Chondrocyte (in vitro differentiated cells): Measurements from ENCODE around the gene DOK7. TPM values are rescaled to one million over a fixed set of nuclear protein-coding genes. Genes with fewer than 3 reads are reported as not detected.

Experiments used
- DNase-seq: peaks from one replicate; pipeline ENCODE4 v3.0.0; 2021; ENCODE audit warnings: mixed read lengths, low spot score
- H3K27ac Mint-ChIP-seq: one replicate; pipeline ENCODE4 v1.8.0; 2021; ENCODE audit warnings: mild to moderate bottlenecking, moderate library complexity, mixed read lengths; ENCODE audit not compliant: unreplicated experiment
- H3K27me3 Mint-ChIP-seq: 2 replicates; pipeline ENCODE4 v1.8.0; 2021; ENCODE audit warnings: low read depth, mixed read lengths
- H3K36me3 Mint-ChIP-seq: 2 replicates; pipeline ENCODE4 v1.8.0; 2021; ENCODE audit warnings: low read depth, mixed read lengths
- H3K4me1 Mint-ChIP-seq: 2 replicates; pipeline ENCODE4 v1.8.0; 2021; ENCODE audit warnings: low read depth, mild to moderate bottlenecking, mixed read lengths
- H3K4me3 Mint-ChIP-seq: one replicate; pipeline ENCODE4 v1.8.0; 2021; ENCODE audit warnings: mild to moderate bottlenecking, moderate library complexity, mixed read lengths; ENCODE audit not compliant: unreplicated experiment
- H3K9me3 Mint-ChIP-seq: 2 replicates; pipeline ENCODE4 v1.8.0; 2021; ENCODE audit warnings: low read depth, mixed read lengths
- total RNA-seq: library from RNA; stranded (reverse); gene quantifications from 3 replicates; pipeline ENCODE4 v1.2.1, GENCODE V29; 2021
- TF ChIP-seq, protein P1 (sequence below): fragments of 200-600 bp; sonication (generic); IDR thresholded peaks from 2 replicates; pipeline ENCODE4 v1.5.0; 2021; ENCODE audit warnings: antibody characterized with exemption, mild to moderate bottlenecking, moderate library complexity

DOK7 gene
- total RNA-seq, 1 donor from 2014 or later = 0.37 TPM

DNA sequence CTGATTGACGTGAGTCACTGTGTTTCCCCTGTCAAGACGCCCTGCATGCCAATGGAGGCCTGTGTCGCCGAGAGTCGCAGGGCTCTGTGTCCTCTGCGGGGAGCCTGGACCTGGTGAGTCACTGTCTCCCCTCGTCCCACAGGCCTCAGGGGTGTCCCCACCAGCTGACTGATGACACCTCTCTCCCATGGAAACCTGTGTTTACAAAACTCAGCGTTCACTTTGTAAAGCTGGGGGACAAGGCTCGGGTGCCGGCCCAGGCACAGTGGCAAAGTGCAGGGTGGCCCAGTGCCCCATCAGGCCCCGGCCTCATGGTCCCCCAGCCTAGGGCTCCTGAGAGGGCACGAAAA is 42.5 kb upstream of the DOK7 start:
- H3K36me3 Mint-ChIP-seq = peaks cover 10% of the 10 kb centered on the region
- no peaks in the 10 kb centered on the region for H3K27me3 Mint-ChIP-seq
- peak; percentile 67 for DNase-seq
- TF ChIP-seq, protein P1, sequence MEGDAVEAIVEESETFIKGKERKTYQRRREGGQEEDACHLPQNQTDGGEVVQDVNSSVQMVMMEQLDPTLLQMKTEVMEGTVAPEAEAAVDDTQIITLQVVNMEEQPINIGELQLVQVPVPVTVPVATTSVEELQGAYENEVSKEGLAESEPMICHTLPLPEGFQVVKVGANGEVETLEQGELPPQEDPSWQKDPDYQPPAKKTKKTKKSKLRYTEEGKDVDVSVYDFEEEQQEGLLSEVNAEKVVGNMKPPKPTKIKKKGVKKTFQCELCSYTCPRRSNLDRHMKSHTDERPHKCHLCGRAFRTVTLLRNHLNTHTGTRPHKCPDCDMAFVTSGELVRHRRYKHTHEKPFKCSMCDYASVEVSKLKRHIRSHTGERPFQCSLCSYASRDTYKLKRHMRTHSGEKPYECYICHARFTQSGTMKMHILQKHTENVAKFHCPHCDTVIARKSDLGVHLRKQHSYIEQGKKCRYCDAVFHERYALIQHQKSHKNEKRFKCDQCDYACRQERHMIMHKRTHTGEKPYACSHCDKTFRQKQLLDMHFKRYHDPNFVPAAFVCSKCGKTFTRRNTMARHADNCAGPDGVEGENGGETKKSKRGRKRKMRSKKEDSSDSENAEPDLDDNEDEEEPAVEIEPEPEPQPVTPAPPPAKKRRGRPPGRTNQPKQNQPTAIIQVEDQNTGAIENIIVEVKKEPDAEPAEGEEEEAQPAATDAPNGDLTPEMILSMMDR = no peak
- H3K27ac Mint-ChIP-seq = no peak overlapping the region
- no peaks in the 10 kb centered on the region for H3K9me3 Mint-ChIP-seq
- H3K4me3 Mint-ChIP-seq = no peak overlapping the region
- H3K4me1 Mint-ChIP-seq = no peaks in the 10 kb centered on the region

DNA sequence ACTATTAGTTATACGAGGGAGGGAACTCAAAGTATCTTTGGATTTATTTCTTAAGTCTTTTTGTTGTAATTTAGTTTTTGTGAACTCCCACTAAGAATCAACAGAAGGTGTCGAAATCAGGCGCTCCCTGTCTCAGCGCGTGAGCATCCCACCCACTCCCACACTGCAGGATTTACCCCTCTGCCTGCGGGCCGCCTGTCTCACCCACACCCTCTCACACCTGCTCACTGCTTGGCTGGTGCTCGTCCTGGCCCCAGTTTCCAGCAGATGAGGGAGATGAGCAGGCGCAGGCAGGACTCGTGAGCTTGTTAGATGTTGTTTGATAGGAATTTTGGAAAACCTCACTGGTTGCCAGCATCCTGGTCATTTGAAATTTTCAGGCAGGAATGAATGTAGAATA is 42.1 kb upstream of the DOK7 start:
- peaks cover 10% of the 10 kb centered on the region for H3K36me3 Mint-ChIP-seq
- H3K4me1 Mint-ChIP-seq = no peaks in the 10 kb centered on the region
- DNase-seq = peak; percentile 66
- H3K4me3 Mint-ChIP-seq = no peak overlapping the region
- TF ChIP-seq, protein P1 = no peak
- H3K9me3 Mint-ChIP-seq = no peaks in the 10 kb centered on the region
- H3K27ac Mint-ChIP-seq = no peak overlapping the region
- H3K27me3 Mint-ChIP-seq = no peaks in the 10 kb centered on the region

DNA sequence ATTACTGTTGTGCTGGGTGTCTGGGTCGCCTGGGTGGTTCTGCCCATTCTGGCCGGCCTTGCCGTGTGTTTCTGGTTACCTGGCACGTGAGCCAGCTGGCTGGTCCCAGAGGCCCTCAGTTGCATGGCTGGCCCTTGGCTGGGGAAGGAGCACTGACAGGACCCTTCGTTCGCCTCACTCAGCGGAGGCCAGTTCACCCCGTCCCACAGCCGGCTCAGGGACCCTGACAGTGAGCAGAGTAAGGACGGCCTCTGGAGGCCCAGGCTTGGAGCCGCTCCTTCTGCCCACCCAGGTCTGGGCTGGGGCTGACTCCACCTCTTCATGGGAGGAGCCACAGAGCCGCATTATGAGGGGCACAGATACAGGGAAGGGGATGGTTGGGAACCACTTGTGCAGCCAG is 41.6 kb upstream of the DOK7 start:
- H3K4me1 Mint-ChIP-seq = no peaks in the 10 kb centered on the region
- H3K27me3 Mint-ChIP-seq = no peaks in the 10 kb centered on the region
- H3K27ac Mint-ChIP-seq = no peak overlapping the region
- DNase-seq = peak; percentile 90
- TF ChIP-seq, protein P1 = no peak
- H3K4me3 Mint-ChIP-seq = no peak overlapping the region
- H3K36me3 Mint-ChIP-seq = peaks cover 10% of the 10 kb centered on the region
- no peaks in the 10 kb centered on the region for H3K9me3 Mint-ChIP-seq

DNA sequence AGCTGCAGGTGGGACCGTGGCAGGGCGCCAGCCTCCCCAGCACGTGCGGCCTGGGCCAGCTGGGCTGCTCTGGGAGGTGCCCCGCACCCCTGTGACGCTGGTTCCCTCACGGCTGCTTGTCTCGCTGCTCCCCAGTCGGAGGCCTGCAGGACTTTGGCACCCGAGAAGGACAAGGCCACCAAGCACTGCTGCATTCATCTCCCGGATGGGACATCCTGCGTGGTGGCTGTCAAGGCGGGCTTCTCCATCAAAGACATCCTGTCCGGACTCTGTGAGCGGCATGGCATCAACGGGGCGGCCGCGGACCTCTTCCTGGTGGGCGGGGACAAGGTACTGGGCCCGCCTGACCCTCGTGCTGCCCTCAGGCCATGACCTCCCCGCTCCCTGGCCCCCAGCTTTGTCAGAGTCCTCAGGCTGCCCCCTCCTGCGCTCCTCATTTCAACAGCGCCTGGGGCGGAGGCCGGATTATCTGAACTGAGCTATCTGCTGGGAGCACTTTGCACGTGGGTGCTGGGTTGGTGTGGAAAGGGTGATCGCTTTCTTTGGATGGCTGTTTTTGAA is 40.8 kb upstream of the DOK7 start:
- no peaks in the 10 kb centered on the region for H3K27me3 Mint-ChIP-seq
- H3K9me3 Mint-ChIP-seq = no peaks in the 10 kb centered on the region
- no peak overlapping the region for H3K27ac Mint-ChIP-seq
- TF ChIP-seq, protein P1 = no peak
- peaks cover 8% of the 10 kb centered on the region for H3K36me3 Mint-ChIP-seq
- H3K4me1 Mint-ChIP-seq = no peaks in the 10 kb centered on the region
- no peak for DNase-seq
- H3K4me3 Mint-ChIP-seq = no peak overlapping the region

DNA sequence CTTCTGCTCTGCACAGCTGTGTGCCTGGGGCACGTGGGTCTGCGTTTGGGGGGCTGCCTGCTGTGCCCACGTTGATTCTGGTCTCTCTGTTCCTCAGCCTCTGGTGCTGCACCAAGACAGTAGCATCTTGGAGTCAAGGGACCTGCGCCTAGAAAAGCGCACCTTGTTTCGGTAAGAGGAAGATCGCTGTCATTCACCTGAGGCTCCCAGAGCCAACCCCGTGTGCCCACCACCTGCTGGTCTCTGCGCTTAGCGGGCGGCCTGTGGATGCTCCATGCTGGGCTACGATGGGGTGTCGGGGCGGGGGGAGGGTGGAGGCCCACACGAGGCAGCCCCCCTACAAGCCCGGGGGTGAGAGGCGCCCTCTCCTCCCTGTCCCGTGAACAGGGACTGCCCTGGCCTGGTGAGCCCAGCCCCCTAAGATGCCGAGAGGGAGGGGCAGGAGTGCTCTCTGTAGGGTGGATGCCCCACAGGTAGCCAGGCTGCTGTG is 40.3 kb upstream of the DOK7 start:
- TF ChIP-seq, protein P1 = no peak

More for the DNA sequence above, 40.3 kb upstream of the DOK7 start:
- no peaks in the 10 kb centered on the region for H3K9me3 Mint-ChIP-seq
- H3K4me1 Mint-ChIP-seq = no peaks in the 10 kb centered on the region
- H3K27ac Mint-ChIP-seq = no peak overlapping the region
- no peak overlapping the region for H3K4me3 Mint-ChIP-seq
- H3K27me3 Mint-ChIP-seq = no peaks in the 10 kb centered on the region
- no peak for DNase-seq
- peaks cover 4% of the 10 kb centered on the region for H3K36me3 Mint-ChIP-seq
